ENCODE results near the gene ACKR3.

GRCh38 chr2:236623816-236624215 is 54.2 kb downstream of the ACKR3 start:
- TF ChIP-seq CTCF (IDR thresholded peaks at IDR 0.05) (no peak), EZH2 (IDR thresholded peaks at IDR 0.05; ENCODE audit: borderline replicate concordance, insufficient read depth, low read depth, low read length, poor library complexity, severe bottlenecking) (no peak)
